ENCODE measurements around the gene PHF1.

The PHF1 gene

GRCh38 chr6:33391922-33392594, 18.8 kb upstream of the PHF1 start (continued):
- peak; percentile 75; the same call in 1 of the 2 replicates for TF ChIP-seq ZNF324 (tag by site-specific recombination; IDR thresholded peaks at IDR 0.05)
- TF ChIP-seq, protein P1, sequence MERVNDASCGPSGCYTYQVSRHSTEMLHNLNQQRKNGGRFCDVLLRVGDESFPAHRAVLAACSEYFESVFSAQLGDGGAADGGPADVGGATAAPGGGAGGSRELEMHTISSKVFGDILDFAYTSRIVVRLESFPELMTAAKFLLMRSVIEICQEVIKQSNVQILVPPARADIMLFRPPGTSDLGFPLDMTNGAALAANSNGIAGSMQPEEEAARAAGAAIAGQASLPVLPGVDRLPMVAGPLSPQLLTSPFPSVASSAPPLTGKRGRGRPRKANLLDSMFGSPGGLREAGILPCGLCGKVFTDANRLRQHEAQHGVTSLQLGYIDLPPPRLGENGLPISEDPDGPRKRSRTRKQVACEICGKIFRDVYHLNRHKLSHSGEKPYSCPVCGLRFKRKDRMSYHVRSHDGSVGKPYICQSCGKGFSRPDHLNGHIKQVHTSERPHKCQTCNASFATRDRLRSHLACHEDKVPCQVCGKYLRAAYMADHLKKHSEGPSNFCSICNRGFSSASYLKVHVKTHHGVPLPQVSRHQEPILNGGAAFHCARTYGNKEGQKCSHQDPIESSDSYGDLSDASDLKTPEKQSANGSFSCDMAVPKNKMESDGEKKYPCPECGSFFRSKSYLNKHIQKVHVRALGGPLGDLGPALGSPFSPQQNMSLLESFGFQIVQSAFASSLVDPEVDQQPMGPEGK (tag by site-specific recombination; IDR thresholded peaks at IDR 0.05) = peak; percentile 36; the same call in 1 of the 2 replicates
- no peak for TF ChIP-seq SCRT2 (tag by site-specific recombination; IDR thresholded peaks at IDR 0.05)
- TF ChIP-seq BCL11A (tag by site-specific recombination; IDR thresholded peaks at IDR 0.05; ENCODE audit: low read depth) = 0 out of 2 replicates have a peak, but pooled peaks have one; percentile 5
- no peak for TF ChIP-seq ZNF521 (tag by site-specific recombination; IDR thresholded peaks at IDR 0.05)
- 0 out of 2 replicates have a peak, but pooled peaks have one; percentile 50 for TF ChIP-seq ZSCAN30 (tag by site-specific recombination; IDR thresholded peaks at IDR 0.05)
- no peak for TF ChIP-seq ZNF510 (tag by site-specific recombination; IDR thresholded peaks at IDR 0.05; ENCODE audit: insufficient replicate concordance)
- peak; percentile 50; the same call in 1 of the 2 replicates for TF ChIP-seq YY1 (tag by site-specific recombination; IDR thresholded peaks at IDR 0.05)
- TF ChIP-seq KLF17 (tag by site-specific recombination; IDR thresholded peaks at IDR 0.05) = no peak; the same call in 1 of the 2 replicates
- peak; percentile 48; the same call in 1 of the 2 replicates for TF ChIP-seq ZBTB48 (tag by site-specific recombination; IDR thresholded peaks at IDR 0.05)
- TF ChIP-seq, protein P2, sequence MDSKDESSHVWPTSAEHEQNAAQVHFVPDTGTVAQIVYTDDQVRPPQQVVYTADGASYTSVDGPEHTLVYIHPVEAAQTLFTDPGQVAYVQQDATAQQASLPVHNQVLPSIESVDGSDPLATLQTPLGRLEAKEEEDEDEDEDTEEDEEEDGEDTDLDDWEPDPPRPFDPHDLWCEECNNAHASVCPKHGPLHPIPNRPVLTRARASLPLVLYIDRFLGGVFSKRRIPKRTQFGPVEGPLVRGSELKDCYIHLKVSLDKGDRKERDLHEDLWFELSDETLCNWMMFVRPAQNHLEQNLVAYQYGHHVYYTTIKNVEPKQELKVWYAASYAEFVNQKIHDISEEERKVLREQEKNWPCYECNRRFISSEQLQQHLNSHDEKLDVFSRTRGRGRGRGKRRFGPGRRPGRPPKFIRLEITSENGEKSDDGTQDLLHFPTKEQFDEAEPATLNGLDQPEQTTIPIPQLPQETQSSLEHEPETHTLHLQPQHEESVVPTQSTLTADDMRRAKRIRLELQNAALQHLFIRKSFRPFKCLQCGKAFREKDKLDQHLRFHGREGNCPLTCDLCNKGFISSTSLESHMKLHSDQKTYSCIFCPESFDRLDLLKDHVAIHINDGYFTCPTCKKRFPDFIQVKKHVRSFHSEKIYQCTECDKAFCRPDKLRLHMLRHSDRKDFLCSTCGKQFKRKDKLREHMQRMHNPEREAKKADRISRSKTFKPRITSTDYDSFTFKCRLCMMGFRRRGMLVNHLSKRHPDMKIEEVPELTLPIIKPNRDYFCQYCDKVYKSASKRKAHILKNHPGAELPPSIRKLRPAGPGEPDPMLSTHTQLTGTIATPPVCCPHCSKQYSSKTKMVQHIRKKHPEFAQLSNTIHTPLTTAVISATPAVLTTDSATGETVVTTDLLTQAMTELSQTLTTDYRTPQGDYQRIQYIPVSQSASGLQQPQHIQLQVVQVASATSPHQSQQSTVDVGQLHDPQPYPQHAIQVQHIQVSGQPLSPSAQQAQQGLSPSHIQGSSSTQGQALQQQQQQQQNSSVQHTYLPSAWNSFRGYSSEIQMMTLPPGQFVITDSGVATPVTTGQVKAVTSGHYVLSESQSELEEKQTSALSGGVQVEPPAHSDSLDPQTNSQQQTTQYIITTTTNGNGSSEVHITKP (tag by site-specific recombination; IDR thresholded peaks at IDR 0.05) = no peak; the same call in 1 of the 2 replicates
- no peak for TF ChIP-seq TCF7L2 (IDR thresholded peaks at IDR 0.05; ENCODE audit: borderline replicate concordance, low read depth, low read length)
- TF ChIP-seq ZNF544 (tag by site-specific recombination; IDR thresholded peaks at IDR 0.05) = no peak
- no peak for TF ChIP-seq ZEB2 (tag by site-specific recombination; IDR thresholded peaks at IDR 0.05)
- no peak for TF ChIP-seq ZNF629 (tag by site-specific recombination; IDR thresholded peaks at IDR 0.05)
- TF ChIP-seq ZNF335 (tag by site-specific recombination; conservative IDR thresholded peaks at IDR 0.05) = peak; percentile 62
- TF ChIP-seq ZBTB20 (tag by site-specific recombination; IDR thresholded peaks at IDR 0.05) = peak; percentile 36
- 0 out of 2 replicates have a peak, but pooled peaks have one; percentile 66 for TF ChIP-seq ZBTB7A (tag by site-specific recombination; IDR thresholded peaks at IDR 0.05; ENCODE audit: low read depth)
- no peak for TF ChIP-seq ZNF621 (tag by site-specific recombination; IDR thresholded peaks at IDR 0.05)
- no peak for TF ChIP-seq ZNF138 (tag by site-specific recombination; IDR thresholded peaks at IDR 0.05; ENCODE audit: borderline replicate concordance)
- peak; percentile 26; the same call in 1 of the 2 replicates for TF ChIP-seq ZNF600 (tag by site-specific recombination; IDR thresholded peaks at IDR 0.05)
- TF ChIP-seq ZNF654 (tag by site-specific recombination; IDR thresholded peaks at IDR 0.05; ENCODE audit: low read depth) = no peak
- peak; percentile 58 for TF ChIP-seq ZBTB26 (tag by site-specific recombination; optimal IDR thresholded peaks at IDR 0.05)
- TF ChIP-seq ZFP41 (tag by site-specific recombination; IDR thresholded peaks at IDR 0.05; ENCODE audit: borderline replicate concordance) = no peak
- peak; percentile 62; the same call in 1 of the 2 replicates for TF ChIP-seq GLIS1 (tag by site-specific recombination; IDR thresholded peaks at IDR 0.05)
- peak; percentile 29; the same call in 1 of the 2 replicates for TF ChIP-seq BCL11B (tag by site-specific recombination; IDR thresholded peaks at IDR 0.05; ENCODE audit: low read depth)
